Measurements from ENCODE around the gene ENO4.

GRCh38 chr10:116850058-116850611 lies 836 bp downstream of the ENO4 start:
- no peak for TF ChIP-seq ELF4 (IDR thresholded peaks at IDR 0.05)
- no peak for TF ChIP-seq SP1 (IDR thresholded peaks at IDR 0.05)
- TF ChIP-seq BHLHE40 (IDR thresholded peaks at IDR 0.05; ENCODE audit: borderline replicate concordance): no peak
- no peak for TF ChIP-seq FOXA1 (IDR thresholded peaks at IDR 0.05)
- TF ChIP-seq FOXM1 (IDR thresholded peaks at IDR 0.05; ENCODE audit: borderline replicate concordance): no peak
- TF ChIP-seq SUZ12 (IDR thresholded peaks at IDR 0.05): no peak
- TF ChIP-seq CTBP1 (IDR thresholded peaks at IDR 0.05; ENCODE audit: borderline replicate concordance): no peak
